ENCODE data around the gene CCDC83. TPM values are rescaled to one million over a fixed set of nuclear protein-coding genes. Genes with fewer than 3 reads are reported as not detected.

Gene CCDC83
- total and polyA plus RNA-seq, 9 of the 15 experiments (the other 6 are each of a cell fraction or from before 2014, with no cell fraction given), result not detected

DNA sequence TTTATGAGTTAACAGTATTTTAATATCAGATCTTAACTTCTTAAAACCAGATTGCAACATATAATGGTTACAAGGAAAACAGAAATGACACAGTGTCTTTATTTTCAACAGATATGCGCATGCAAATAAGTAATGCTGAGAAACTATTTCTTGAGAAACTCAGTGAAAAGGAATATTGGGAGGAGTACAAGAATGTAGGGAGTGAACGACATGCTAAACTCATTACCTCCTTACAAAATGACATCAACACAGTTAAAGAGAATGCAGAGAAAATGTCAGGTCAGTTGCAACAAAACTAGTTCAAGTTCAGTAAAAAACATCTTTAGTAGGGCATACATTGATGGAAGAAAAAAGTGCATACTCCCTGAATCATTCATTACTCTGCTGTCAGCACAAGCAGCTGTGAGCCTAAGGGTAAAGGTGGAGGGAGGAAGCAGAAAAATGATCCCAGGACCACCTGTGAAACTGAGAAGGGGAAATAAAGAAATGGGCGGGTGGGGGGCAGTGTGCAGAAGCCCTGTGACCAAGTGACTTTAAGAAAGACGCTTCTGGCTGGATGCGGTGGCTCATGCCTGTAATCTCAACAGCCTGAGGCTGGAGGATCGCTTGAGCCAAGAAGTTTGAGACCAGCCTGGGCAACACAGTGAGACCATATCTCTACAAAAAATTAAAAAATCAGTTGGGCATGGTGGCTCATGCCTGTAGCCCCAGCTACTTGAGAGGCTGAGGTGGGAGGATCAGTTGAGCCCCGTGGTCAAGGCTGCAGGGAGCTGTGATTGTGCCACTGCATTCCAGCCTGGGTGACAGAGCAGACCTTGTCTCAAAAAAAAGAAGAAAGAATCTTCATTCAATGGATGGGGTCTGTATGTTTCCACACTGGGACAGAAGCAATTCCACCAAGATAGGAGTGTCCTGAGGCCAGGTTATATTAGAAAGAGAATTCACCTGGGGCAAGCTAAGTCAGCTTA lies 31.2 kb downstream of the CCDC83 start (continued):
- TF ChIP-seq, protein P1, sequence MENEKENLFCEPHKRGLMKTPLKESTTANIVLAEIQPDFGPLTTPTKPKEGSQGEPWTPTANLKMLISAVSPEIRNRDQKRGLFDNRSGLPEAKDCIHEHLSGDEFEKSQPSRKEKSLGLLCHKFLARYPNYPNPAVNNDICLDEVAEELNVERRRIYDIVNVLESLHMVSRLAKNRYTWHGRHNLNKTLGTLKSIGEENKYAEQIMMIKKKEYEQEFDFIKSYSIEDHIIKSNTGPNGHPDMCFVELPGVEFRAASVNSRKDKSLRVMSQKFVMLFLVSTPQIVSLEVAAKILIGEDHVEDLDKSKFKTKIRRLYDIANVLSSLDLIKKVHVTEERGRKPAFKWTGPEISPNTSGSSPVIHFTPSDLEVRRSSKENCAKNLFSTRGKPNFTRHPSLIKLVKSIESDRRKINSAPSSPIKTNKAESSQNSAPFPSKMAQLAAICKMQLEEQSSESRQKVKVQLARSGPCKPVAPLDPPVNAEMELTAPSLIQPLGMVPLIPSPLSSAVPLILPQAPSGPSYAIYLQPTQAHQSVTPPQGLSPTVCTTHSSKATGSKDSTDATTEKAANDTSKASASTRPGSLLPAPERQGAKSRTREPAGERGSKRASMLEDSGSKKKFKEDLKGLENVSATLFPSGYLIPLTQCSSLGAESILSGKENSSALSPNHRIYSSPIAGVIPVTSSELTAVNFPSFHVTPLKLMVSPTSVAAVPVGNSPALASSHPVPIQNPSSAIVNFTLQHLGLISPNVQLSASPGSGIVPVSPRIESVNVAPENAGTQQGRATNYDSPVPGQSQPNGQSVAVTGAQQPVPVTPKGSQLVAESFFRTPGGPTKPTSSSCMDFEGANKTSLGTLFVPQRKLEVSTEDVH (IDR thresholded peaks at IDR 0.05; ENCODE audit: low read depth, partially characterized antibody), result no peak
- TF ChIP-seq BRD9 (IDR thresholded peaks at IDR 0.05; ENCODE audit: low read depth, partially characterized antibody) (no peak), FOXA3 (CRISPR knock-in tag; conservative IDR thresholded peaks at IDR 0.05 in 1 of 2, IDR thresholded peaks at IDR 0.05 in 1 of 2) (no peak), ZNF717 (CRISPR knock-in tag; IDR thresholded peaks at IDR 0.05) (no peak), ZNF146 (CRISPR knock-in tag; IDR thresholded peaks at IDR 0.05; ENCODE audit: unreplicated experiment) (no peak)

DNA sequence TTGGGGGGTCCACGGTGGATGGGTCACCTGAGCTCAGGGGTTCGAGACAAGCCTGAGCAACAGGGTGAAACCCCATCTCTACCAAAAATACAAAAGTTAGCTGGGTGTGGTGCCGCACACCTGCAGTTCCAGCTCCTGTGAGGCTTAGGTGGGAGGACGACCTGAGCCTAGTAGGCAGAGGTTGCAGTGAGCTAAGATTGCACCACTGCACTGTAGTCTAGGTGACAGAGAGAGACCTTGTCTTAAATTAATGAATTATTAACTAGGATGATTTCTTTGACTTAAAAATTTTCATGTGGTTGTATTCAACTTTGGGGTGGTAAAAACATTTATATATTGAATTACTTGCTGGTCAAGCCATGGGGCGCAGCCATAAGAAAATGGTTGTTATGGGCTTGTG lies 33.9 kb downstream of the CCDC83 start:
- H3K4me3 ChIP-seq, result no peak overlapping the region
- in situ Hi-C loops (cut with MboI), result no loop called here
- TF ChIP-seq CREB5 (CRISPR knock-in tag; IDR thresholded peaks at IDR 0.05) (no peak), SAFB (IDR thresholded peaks at IDR 0.05; ENCODE audit: borderline replicate concordance, low read depth, low read length) (no peak), ZFP36 (IDR thresholded peaks at IDR 0.05; ENCODE audit: low read depth, low read length, partially characterized antibody) (no peak), SIN3B (IDR thresholded peaks at IDR 0.05; ENCODE audit: low read depth) (no peak), PRDM10 (IDR thresholded peaks at IDR 0.05; ENCODE audit: partially characterized antibody) (no peak), BRF1 (IDR thresholded peaks at IDR 0.05; ENCODE audit: borderline replicate concordance, extremely low read depth, insufficient read length) (no peak), ZNF224 (CRISPR knock-in tag; IDR thresholded peaks at IDR 0.05) (no peak)

More for the DNA sequence above, 33.9 kb downstream of the CCDC83 start:
- no peak overlapping the region for H3K9ac ChIP-seq (ENCODE audit: insufficient read depth in 1 of 2, low read depth in 2 of 2, low read length in 2 of 2)
- BruUV-seq (replicated peaks), result no TSS peak
- intact Hi-C loops (cut with micrococcal nuclease), result no loop called here
- no peak for DNase-seq (ENCODE audit: extremely low read depth in 1 of 4, low spot score in 3 of 4)
- H3K9me1 ChIP-seq (ENCODE audit: control insufficient read depth, insufficient read depth, low read length), result no peaks in the 10 kb centered on the region
- WGBS (ENCODE audit: insufficient coverage, low coverage, missing lambda C conversion rate), result 10% methylated on average over 4 of the region's 5 CpGs
- CTCF ChIA-PET (ENCODE audit: low intra/inter-chr PET ratio), result no interaction called here
- no peaks in the 10 kb centered on the region for H3K79me2 ChIP-seq (ENCODE audit: control insufficient read depth, insufficient read depth, low read length)
- ATAC-seq, result no peak
- POLR2A ChIA-PET, result no interaction called here
- peaks cover 3 to 14% of the 10 kb centered on the region in 2 experiments; a peak in 4 of 5 replicates for H3K27me3 ChIP-seq (ENCODE audit: control insufficient read depth in 2 of 2, insufficient read depth in 2 of 2, low read length in 2 of 2)
- H3K36me3 ChIP-seq (ENCODE audit: control insufficient read depth, insufficient read depth, low read length), result no peaks in the 10 kb centered on the region
- H3K4me1 ChIP-seq (replicated peaks in 1 of 2; ENCODE audit: control insufficient read depth in 2 of 2, insufficient read depth in 2 of 2, low read length in 2 of 2), result no peaks in the 10 kb centered on the region
- H2AFZ ChIP-seq (ENCODE audit: low read depth, low read length), result no peak overlapping the region
- H4K20me1 ChIP-seq (replicated peaks; ENCODE audit: control insufficient read depth, insufficient read depth, low read length), result no peaks in the 10 kb centered on the region
- H3K9me3 ChIP-seq (replicated peaks; ENCODE audit: control insufficient read depth, insufficient read depth, low read depth, low read length), result no peaks in the 10 kb centered on the region
- FAIRE-seq, result no peak
- H3K27ac ChIP-seq (ENCODE audit: extremely low read depth, low read depth, low read length), result no peak overlapping the region
- H3K4me2 ChIP-seq (ENCODE audit: insufficient read depth, low read length), result no peak overlapping the region

Measured in K562 (cell line).